Measurements from ENCODE around the gene KLRK1.
A peak's percentile ranks its signal among the peaks of the same experiment; 100 is the strongest.
"Not testable (repeated sequence)": the region's sequence is repeated elsewhere in the genome, so short reads cannot be mapped to it uniquely, and the experiment has no call there.

The KLRK1 gene

GRCh38 chr12:10404798-10405197 lies 15.0 kb upstream of the KLRK1 start:
- no peak for DNase-seq (ENCODE audit: low read depth in 1 of 2, low spot score in 1 of 2)
- Histone ChIP-seq H3K27ac (replicated peaks) (no peak overlapping the region), H3K27me3 (ENCODE audit: insufficient read depth, poor library complexity, severe bottlenecking) (no peaks in the 10 kb centered on the region), H3K4me3 (replicated peaks; ENCODE audit: insufficient read depth, low read length) (no peak overlapping the region)
- TF ChIP-seq POLR2AphosphoS5 (IDR thresholded peaks at IDR 0.05; ENCODE audit: low read depth) (no peak), GABPA (IDR thresholded peaks at IDR 0.05; ENCODE audit: low read depth) (no peak), SPI1 (IDR thresholded peaks at IDR 0.05; ENCODE audit: borderline replicate concordance, low read depth) (no peak)
- TF ChIP-seq, protein P1, sequence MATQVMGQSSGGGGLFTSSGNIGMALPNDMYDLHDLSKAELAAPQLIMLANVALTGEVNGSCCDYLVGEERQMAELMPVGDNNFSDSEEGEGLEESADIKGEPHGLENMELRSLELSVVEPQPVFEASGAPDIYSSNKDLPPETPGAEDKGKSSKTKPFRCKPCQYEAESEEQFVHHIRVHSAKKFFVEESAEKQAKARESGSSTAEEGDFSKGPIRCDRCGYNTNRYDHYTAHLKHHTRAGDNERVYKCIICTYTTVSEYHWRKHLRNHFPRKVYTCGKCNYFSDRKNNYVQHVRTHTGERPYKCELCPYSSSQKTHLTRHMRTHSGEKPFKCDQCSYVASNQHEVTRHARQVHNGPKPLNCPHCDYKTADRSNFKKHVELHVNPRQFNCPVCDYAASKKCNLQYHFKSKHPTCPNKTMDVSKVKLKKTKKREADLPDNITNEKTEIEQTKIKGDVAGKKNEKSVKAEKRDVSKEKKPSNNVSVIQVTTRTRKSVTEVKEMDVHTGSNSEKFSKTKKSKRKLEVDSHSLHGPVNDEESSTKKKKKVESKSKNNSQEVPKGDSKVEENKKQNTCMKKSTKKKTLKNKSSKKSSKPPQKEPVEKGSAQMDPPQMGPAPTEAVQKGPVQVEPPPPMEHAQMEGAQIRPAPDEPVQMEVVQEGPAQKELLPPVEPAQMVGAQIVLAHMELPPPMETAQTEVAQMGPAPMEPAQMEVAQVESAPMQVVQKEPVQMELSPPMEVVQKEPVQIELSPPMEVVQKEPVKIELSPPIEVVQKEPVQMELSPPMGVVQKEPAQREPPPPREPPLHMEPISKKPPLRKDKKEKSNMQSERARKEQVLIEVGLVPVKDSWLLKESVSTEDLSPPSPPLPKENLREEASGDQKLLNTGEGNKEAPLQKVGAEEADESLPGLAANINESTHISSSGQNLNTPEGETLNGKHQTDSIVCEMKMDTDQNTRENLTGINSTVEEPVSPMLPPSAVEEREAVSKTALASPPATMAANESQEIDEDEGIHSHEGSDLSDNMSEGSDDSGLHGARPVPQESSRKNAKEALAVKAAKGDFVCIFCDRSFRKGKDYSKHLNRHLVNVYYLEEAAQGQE (IDR thresholded peaks at IDR 0.05; ENCODE audit: insufficient replicate concordance, low read depth) = no peak
- TF ChIP-seq, protein P2, sequence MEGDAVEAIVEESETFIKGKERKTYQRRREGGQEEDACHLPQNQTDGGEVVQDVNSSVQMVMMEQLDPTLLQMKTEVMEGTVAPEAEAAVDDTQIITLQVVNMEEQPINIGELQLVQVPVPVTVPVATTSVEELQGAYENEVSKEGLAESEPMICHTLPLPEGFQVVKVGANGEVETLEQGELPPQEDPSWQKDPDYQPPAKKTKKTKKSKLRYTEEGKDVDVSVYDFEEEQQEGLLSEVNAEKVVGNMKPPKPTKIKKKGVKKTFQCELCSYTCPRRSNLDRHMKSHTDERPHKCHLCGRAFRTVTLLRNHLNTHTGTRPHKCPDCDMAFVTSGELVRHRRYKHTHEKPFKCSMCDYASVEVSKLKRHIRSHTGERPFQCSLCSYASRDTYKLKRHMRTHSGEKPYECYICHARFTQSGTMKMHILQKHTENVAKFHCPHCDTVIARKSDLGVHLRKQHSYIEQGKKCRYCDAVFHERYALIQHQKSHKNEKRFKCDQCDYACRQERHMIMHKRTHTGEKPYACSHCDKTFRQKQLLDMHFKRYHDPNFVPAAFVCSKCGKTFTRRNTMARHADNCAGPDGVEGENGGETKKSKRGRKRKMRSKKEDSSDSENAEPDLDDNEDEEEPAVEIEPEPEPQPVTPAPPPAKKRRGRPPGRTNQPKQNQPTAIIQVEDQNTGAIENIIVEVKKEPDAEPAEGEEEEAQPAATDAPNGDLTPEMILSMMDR (IDR thresholded peaks at IDR 0.05; ENCODE audit: insufficient read depth, low read length) = no peak

- DNase-seq (ENCODE audit: low read depth in 1 of 2, low spot score in 1 of 2) = no peak
- Histone ChIP-seq H3K27ac (replicated peaks) (no peak overlapping the region), H3K27me3 (ENCODE audit: insufficient read depth, poor library complexity, severe bottlenecking) (no peaks in the 10 kb centered on the region), H3K4me3 (replicated peaks; ENCODE audit: insufficient read depth, low read length) (no peak overlapping the region)
- no peak for TF ChIP-seq SPI1 (IDR thresholded peaks at IDR 0.05; ENCODE audit: borderline replicate concordance, low read depth)
- TF ChIP-seq POLR2AphosphoS5 (IDR thresholded peaks at IDR 0.05; ENCODE audit: low read depth) = no peak
- TF ChIP-seq, protein P1 (IDR thresholded peaks at IDR 0.05; ENCODE audit: insufficient replicate concordance, low read depth) = no peak
- TF ChIP-seq, protein P2 (IDR thresholded peaks at IDR 0.05; ENCODE audit: insufficient read depth, low read length) = no peak
- TF ChIP-seq GABPA (IDR thresholded peaks at IDR 0.05; ENCODE audit: low read depth) = no peak
Observed at GRCh38 chr12:10400829-10401228, 11.0 kb upstream of the KLRK1 start.

- TF ChIP-seq, protein P2 (IDR thresholded peaks at IDR 0.05; ENCODE audit: insufficient read depth, low read length) = no peak
- TF ChIP-seq GABPA (IDR thresholded peaks at IDR 0.05; ENCODE audit: low read depth) (no peak), POLR2AphosphoS5 (IDR thresholded peaks at IDR 0.05; ENCODE audit: low read depth) (no peak)
- DNase-seq (ENCODE audit: low read depth in 1 of 2, low spot score in 1 of 2) = no peak
- no peaks in the 10 kb centered on the region for H3K27me3 ChIP-seq (ENCODE audit: insufficient read depth, poor library complexity, severe bottlenecking)
- no peak overlapping the region for H3K27ac ChIP-seq (replicated peaks)
- H3K4me3 ChIP-seq (replicated peaks; ENCODE audit: insufficient read depth, low read length) = no peak overlapping the region
Observed at GRCh38 chr12:10398168-10398567, 8.3 kb upstream of the KLRK1 start.

DNA sequence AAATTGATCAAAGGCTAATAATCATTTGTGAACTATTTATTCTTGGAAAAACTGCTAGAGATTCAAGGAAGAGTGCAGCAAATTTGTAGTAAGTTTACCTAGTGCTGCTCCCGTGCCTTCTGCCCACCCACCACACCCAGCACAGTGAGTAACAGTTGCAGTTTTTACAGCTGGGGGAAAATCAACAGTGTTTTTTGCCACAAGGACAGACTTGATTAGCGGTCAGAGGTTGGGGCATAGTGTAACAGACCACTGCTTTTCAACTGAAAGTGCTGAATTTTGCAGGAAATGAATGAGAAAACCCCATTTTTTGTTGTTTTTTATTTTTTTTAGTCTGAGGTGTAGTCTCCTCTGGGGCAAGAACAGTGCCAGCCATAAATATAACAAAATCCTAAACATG lies 7.5 kb upstream of the KLRK1 start:
- Histone ChIP-seq H3K4me3 (replicated peaks; ENCODE audit: insufficient read depth, low read length) (no peak overlapping the region), H3K27ac (replicated peaks) (no peak overlapping the region), H3K27me3 (ENCODE audit: insufficient read depth, poor library complexity, severe bottlenecking) (no peaks in the 10 kb centered on the region)
- TF ChIP-seq GABPA (IDR thresholded peaks at IDR 0.05; ENCODE audit: low read depth) (no peak), SPI1 (IDR thresholded peaks at IDR 0.05; ENCODE audit: borderline replicate concordance, low read depth) (no peak)
- TF ChIP-seq, protein P1 (IDR thresholded peaks at IDR 0.05; ENCODE audit: insufficient replicate concordance, low read depth) = no peak
- no peak for DNase-seq (ENCODE audit: low read depth in 1 of 2, low spot score in 1 of 2)

DNA sequence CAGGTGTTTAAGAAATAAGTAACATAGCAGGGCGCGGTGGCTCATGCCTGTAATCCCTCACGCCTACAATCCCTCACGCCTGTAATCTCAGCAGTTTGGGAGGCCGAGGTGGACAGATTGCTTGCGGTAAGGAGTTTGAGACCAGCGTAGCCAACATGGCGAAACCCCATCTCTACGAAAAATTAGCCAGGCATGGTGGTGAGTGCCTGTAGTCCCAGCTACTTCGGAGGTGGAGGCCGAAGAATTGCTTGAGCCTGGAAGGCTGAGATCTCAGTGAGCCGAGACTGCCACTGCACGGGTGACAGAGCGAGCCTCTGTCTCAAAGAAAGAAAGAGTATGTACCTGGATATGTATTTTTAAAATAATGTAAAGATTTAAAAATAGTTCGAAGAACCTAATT lies 6.3 kb upstream of the KLRK1 start:
- H3K27me3 ChIP-seq (ENCODE audit: insufficient read depth, poor library complexity, severe bottlenecking); DNase-seq (ENCODE audit: low read depth in 1 of 2, low spot score in 1 of 2); H3K4me3 ChIP-seq (replicated peaks; ENCODE audit: insufficient read depth, low read length): not testable (repeated sequence)
- peak overlapping the region; percentile 97 for H3K27ac ChIP-seq (replicated peaks)
